Stomach (tissue), 9 donors: ENCODE measurements around the gene DIS3L2. TPM values are rescaled to one million over a fixed set of nuclear protein-coding genes. Genes with fewer than 3 reads are reported as not detected.

Experiments
- DNase-seq, 2 donors: peaks; one replicate each; pipeline versions ENCODE4 v3.0.0 to v3.0.0-alpha.2; 2013 to 2019
- H3K27ac ChIP-seq, 5 donors: fragments of 200-600 bp in 4 of 5; sonication (generic) in 4 of 5; one replicate each; pipeline ENCODE4 v1.5.1; 2013 to 2019; ENCODE audit warnings: mild to moderate bottlenecking in 1 of 5, moderate library complexity in 1 of 5
- H3K27me3 ChIP-seq, 3 donors: fragments of 200-600 bp; sonication (generic); one replicate each; pipeline ENCODE4 v1.5.1; 2017 to 2019; ENCODE audit warnings: mixed run types in 1 of 3
- H3K36me3 ChIP-seq, 4 donors: fragments of 200-600 bp; sonication (generic); 1 replicate in 3 of 4; 2 replicates in 1 of 4; pipeline ENCODE4 v1.5.1; 2016 to 2019
- H3K4me1 ChIP-seq, 4 donors: fragments of 200-600 bp; sonication (generic); one replicate each; pipeline ENCODE4 v1.5.1; 2016 to 2019
- H3K4me3 ChIP-seq, 4 donors: fragments of 200-600 bp; sonication (generic) in 3 of 4; one replicate each; pipeline ENCODE4 v1.5.1; 2016 to 2019; ENCODE audit warnings: mild to moderate bottlenecking in 1 of 4
- H3K9me3 ChIP-seq, 4 donors: fragments of 200-600 bp; sonication (generic); one replicate each; pipeline ENCODE4 v1.5.1; 2016 to 2019
- EP300 ChIP-seq: sonication (generic); formaldehyde crosslinking; IDR thresholded peaks from one replicate; pipeline ENCODE4 v1.6.1; 2017; ENCODE audit warnings: antibody characterized with exemption
- POLR2A ChIP-seq, 4 donors: fragments of 450-650 bp; IDR thresholded peaks; one replicate each; pipeline ENCODE4 v1.6.1; 2016; ENCODE audit warnings: antibody characterized with exemption in 4 of 4, control low read depth in 2 of 4, mild to moderate bottlenecking in 1 of 4, moderate library complexity in 1 of 4
- POLR2AphosphoS5 ChIP-seq, 3 donors: sonication (generic); formaldehyde crosslinking; IDR thresholded peaks; one replicate each; pipeline ENCODE4 v1.6.1; 2016; ENCODE audit warnings: antibody characterized with exemption in 3 of 3
- WGBS, 5 donors: extraction: QIAGEN DNeasy Blood & Tissue Kit in 3 of 5; methylation state at CpG; one replicate each; pipeline versions ENCODE4 v1.1.5 to v1.1.7; 2013 to 2018; 5-methylcytosine and 5-hydroxymethylcytosine counted together
- intact Hi-C: fragments of 100-400 bp; cut with DNase I; formaldehyde crosslinking; loops from one replicate; pipeline ENCODE4 v1.15.1; 2023; ENCODE audit warnings: low total_unique reads
- polyA plus RNA-seq, 3 donors: library from polyadenylated mRNA; stranded (reverse); fragments of 200-250 nt; gene quantifications; one replicate each; pipeline ENCODE4 v1.2.3, GENCODE V29; 2013
- total RNA-seq, 5 donors: library from RNA; depleted of rRNA; stranded (reverse); fragments of >200 nt; gene quantifications; one replicate each; pipeline versions ENCODE4 v1.1.0 to v1.2.3, GENCODE V29; 2014 to 2016
- TF ChIP-seq, protein P1 (sequence below), 7 experiments: fragments of 450-650 bp in 4 of 7; fragments of 200-600 bp in 3 of 7; sonication (generic) in 3 of 7; IDR thresholded peaks; one replicate each; pipeline ENCODE4 v1.5.1; 2016 to 2019; ENCODE audit warnings: antibody characterized with exemption in 7 of 7, control low read depth in 2 of 7, mild to moderate bottlenecking in 1 of 7
- donor health status: healthy with polysubstance abuse.
- donor health status: Bipolar disorder and iron deficiency.
- donor health status: healthy.

Gene DIS3L2
- total and polyA plus RNA-seq, 8 donors, result 10.4 to 124 (median 26.8) TPM

DNA sequence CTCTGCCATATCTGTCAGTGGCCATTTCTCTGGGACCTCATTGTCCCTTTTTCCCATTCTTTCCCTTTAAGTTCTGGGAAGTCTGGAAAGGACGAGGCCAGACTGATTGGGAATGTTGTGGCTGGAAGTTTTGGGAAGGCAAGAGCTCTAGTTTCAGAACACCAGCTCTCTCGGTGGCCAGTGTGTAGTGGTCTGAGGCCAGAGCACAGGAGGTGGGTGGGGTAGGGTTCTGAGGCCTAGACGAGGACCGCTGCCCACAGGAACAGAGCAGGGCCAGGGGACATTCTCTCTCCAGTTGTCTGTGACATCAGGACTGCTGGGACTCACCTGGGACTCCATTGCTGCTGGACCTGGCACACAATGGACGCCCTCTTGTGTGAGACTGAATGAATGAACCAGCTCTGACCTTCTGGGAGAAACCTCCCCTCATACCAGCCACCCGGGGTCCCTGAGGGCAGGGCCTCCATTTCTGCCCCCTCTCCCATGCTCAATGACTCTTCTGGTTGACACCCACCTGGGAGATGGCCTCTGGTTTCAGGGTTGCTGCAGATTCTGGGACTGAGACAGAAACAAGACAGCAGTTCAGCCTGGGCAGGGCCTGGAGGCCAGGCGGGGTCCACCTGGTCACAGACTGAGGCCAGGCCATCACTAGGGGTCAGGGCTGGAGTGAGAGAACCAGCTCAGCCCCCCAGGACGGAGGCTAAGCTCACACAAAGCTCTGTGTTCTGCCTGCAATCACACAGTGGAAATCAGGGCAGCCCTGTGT lies 26.9 kb upstream of the DIS3L2 start:
- peaks cover 0 to 5% (median 0%) of the 10 kb centered on the region in 3 donors for H3K27me3 ChIP-seq
- H3K4me1 ChIP-seq, result peaks cover 0 to 5% (median 0%) of the 10 kb centered on the region in 4 donors
- TF ChIP-seq POLR2AphosphoS5 (IDR thresholded peaks at IDR 0.05) (no peak), POLR2A (IDR thresholded peaks at IDR 0.05) (no peak), EP300 (no peak)
- TF ChIP-seq, protein P1, sequence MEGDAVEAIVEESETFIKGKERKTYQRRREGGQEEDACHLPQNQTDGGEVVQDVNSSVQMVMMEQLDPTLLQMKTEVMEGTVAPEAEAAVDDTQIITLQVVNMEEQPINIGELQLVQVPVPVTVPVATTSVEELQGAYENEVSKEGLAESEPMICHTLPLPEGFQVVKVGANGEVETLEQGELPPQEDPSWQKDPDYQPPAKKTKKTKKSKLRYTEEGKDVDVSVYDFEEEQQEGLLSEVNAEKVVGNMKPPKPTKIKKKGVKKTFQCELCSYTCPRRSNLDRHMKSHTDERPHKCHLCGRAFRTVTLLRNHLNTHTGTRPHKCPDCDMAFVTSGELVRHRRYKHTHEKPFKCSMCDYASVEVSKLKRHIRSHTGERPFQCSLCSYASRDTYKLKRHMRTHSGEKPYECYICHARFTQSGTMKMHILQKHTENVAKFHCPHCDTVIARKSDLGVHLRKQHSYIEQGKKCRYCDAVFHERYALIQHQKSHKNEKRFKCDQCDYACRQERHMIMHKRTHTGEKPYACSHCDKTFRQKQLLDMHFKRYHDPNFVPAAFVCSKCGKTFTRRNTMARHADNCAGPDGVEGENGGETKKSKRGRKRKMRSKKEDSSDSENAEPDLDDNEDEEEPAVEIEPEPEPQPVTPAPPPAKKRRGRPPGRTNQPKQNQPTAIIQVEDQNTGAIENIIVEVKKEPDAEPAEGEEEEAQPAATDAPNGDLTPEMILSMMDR (IDR thresholded peaks at IDR 0.05), result no peak
- H3K4me3 ChIP-seq, result no peak overlapping the region
- H3K36me3 ChIP-seq, result no peaks in the 10 kb centered on the region
- no peaks in the 10 kb centered on the region for H3K9me3 ChIP-seq
- H3K27ac ChIP-seq, result no peak overlapping the region
- intact Hi-C loops, result no loop called here
- DNase-seq, result no peak
- WGBS, 5 donors, result 72 to 81% (median 74%) methylated on average over 7 to 8 of the region's 8 CpGs

DNA sequence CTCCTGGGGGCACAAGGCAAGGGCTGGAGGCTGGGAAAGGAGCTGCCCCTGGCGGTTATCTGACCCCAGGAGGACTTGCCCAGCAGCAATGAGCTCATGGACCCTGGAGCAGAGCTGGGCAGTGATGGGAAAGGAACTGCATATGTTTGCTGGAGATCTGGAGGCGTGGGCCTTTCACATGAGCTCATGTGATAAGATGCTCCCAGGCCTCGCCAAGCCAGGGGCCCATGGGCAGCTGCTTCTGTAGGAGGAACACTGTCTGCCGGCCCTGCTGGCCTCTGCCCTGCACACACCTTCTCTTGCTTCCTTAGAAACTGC lies 26.3 kb upstream of the DIS3L2 start:
- intact Hi-C loops, result no loop called here
- TF ChIP-seq, protein P1 (IDR thresholded peaks at IDR 0.05), result no peak
- no peak for TF ChIP-seq POLR2AphosphoS5 (IDR thresholded peaks at IDR 0.05)
- TF ChIP-seq EP300, result no peak
- no peak for TF ChIP-seq POLR2A (IDR thresholded peaks at IDR 0.05)
- Histone ChIP-seq H3K36me3 (no peaks in the 10 kb centered on the region), H3K4me3 (no peak overlapping the region), H3K27me3 (no peaks in the 10 kb centered on the region), H3K9me3 (no peaks in the 10 kb centered on the region), H3K27ac (no peak overlapping the region), H3K4me1 (peaks cover 0 to under 1% (median 0%) of the 10 kb centered on the region in 4 donors)
- peak in 1 of 2 donors; percentile 21 for DNase-seq
- WGBS, 5 donors, result 58 to 71% (median 64%) methylated on average over 4 of the region's 4 CpGs; no CpG with 5 or more reads in 1 of the 5 donors

DNA sequence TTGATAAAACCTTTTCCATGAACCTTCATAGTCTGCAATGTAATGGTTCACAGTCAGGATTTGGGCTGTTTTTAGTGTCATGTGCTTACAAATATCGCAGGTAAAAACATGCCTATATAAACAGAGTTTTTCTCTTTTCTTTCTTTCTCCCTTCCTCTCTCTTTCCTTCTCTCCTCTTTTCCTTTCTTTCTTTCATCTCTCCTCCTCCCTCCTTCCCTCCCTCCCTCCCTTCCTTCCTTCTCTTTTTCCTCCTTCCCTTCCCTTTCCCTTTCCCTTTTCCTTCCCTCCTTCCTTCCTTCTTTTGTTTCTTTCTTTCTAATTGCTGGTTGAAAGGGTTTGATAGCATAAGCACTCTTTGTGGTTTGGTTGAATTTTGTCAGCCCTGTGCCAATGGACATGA lies 25.7 kb upstream of the DIS3L2 start:
- no peak for DNase-seq
- Histone ChIP-seq H3K36me3 (no peaks in the 10 kb centered on the region), H3K27me3 (no peaks in the 10 kb centered on the region), H3K9me3 (no peaks in the 10 kb centered on the region), H3K4me1 (no peaks in the 10 kb centered on the region), H3K4me3 (no peak overlapping the region), H3K27ac (no peak overlapping the region)
- no peak for TF ChIP-seq POLR2AphosphoS5 (IDR thresholded peaks at IDR 0.05)
- intact Hi-C loops, result no loop called here
- 85 to 96% (median 93%) methylated on average over 1 of the region's 1 CpG for WGBS, 5 donors

DNA sequence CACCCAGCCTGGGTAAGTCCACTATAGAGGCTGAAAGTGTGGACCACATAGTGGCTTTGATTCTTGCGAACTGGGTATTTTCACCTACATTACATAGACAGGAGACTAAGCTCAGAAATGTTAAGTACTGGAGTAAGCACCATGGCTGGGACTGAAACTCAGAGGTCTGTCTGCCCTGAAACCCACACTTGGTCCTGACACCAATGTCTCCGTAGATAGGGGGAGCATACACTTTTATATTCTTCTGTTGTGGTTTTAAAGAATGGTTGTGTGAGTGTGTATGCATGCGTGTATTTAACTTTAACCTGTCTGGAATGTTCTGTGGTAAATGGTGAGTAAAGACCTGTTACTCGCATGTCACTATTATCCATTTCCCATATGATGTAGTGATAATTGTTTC lies 25.0 kb upstream of the DIS3L2 start:
- DNase-seq, result no peak
- H3K27ac ChIP-seq, result no peak overlapping the region
- H3K4me1 ChIP-seq, result no peaks in the 10 kb centered on the region
- no peaks in the 10 kb centered on the region for H3K9me3 ChIP-seq
- no peak overlapping the region for H3K4me3 ChIP-seq
- 74 to 87% (median 78%) methylated on average over 4 of the region's 4 CpGs for WGBS, 5 donors
- TF ChIP-seq POLR2A (IDR thresholded peaks at IDR 0.05) (no peak), POLR2AphosphoS5 (IDR thresholded peaks at IDR 0.05) (no peak), EP300 (no peak)
- TF ChIP-seq, protein P1 (IDR thresholded peaks at IDR 0.05), result no peak
- intact Hi-C loops, result no loop called here
- peaks cover 0 to under 1% (median 0%) of the 10 kb centered on the region in 3 donors for H3K27me3 ChIP-seq
- H3K36me3 ChIP-seq, result no peaks in the 10 kb centered on the region

DNA sequence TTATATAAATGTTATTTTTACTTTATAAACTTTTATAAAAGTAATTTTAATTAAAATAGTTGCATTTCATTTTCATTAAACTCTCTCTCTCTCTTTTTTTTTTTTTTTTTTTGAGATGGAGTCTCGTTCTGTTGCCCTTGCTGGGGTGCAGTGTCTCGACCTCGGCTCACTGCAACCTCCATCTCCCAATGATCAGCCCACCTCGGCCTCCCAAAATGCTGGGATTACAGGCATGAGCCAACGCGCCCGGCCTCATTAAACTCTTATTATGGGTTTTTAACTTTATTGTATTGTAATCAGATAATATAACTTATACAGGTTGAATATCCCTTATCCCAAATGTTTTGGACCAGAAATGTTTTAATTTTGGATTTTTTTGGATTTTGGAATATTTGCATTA lies 24.5 kb upstream of the DIS3L2 start:
- no peak overlapping the region for H3K27ac ChIP-seq
- WGBS, 5 donors, result 94 to 97% (median 95%) methylated on average over 7 of the region's 7 CpGs
- no peaks in the 10 kb centered on the region for H3K36me3 ChIP-seq
- no peaks in the 10 kb centered on the region for H3K9me3 ChIP-seq
- intact Hi-C loops, result no loop called here
- DNase-seq, result peak in 1 of 2 donors; percentile 20
- H3K27me3 ChIP-seq, result peaks cover 0 to 3% (median 0%) of the 10 kb centered on the region in 3 donors
- TF ChIP-seq EP300 (no peak), POLR2AphosphoS5 (IDR thresholded peaks at IDR 0.05) (no peak), POLR2A (IDR thresholded peaks at IDR 0.05) (no peak)
- TF ChIP-seq, protein P1 (IDR thresholded peaks at IDR 0.05), result no peak
- H3K4me1 ChIP-seq, result no peaks in the 10 kb centered on the region
- no peak overlapping the region for H3K4me3 ChIP-seq
